Bronchial epithelial cell (primary cell): ENCODE measurements around the gene PCYOX1L. TPM values are rescaled to one million over a fixed set of nuclear protein-coding genes. Genes with fewer than 3 reads are reported as not detected.

Experiments
- DNase-seq: peaks from one replicate; pipeline ENCODE4 v3.0.0-alpha.2; 2010; ENCODE audit warnings: low read depth
- FAIRE-seq: peaks from 2 replicates; lab custom pipeline; 2011; peaks lifted over from hg19 to GRCh38; lab: Jason Lieb, UNC
- H3K27me3 ChIP-seq: 2 replicates; pipeline ENCODE4 v1.5.1; 2011; ENCODE audit warnings: low read length; ENCODE audit not compliant: control insufficient read depth, insufficient read depth
- H3K36me3 ChIP-seq: 2 replicates; pipeline ENCODE4 v1.5.1; 2011; ENCODE audit warnings: low read length; ENCODE audit not compliant: control insufficient read depth, insufficient read depth
- H3K4me3 ChIP-seq: 2 replicates; pipeline ENCODE4 v1.5.1; 2011; ENCODE audit warnings: mild to moderate bottlenecking, low read depth, low read length, control low read depth
- CTCF ChIP-seq: IDR thresholded peaks from 2 replicates; pipeline ENCODE4 v1.5.1; 2011; ENCODE audit warnings: mild to moderate bottlenecking, moderate library complexity, low read length, control low read depth, inconsistent platforms; ENCODE audit not compliant: insufficient read depth, severe bottlenecking
- total RNA-seq: library from RNA; depleted of rRNA; stranded (reverse); fragments of >200 nt; gene quantifications from 2 replicates; pipeline ENCODE4 v1.2.1, GENCODE V29; 2014

PCYOX1L gene
- total RNA-seq, 1 donor from 2014 or later = 4.2 TPM

- peak; percentile 23 for FAIRE-seq
- Histone ChIP-seq H3K36me3 (no peaks in the 10 kb centered on the region), H3K4me3 (no peak overlapping the region), H3K27me3 (no peaks in the 10 kb centered on the region)
- DNase-seq = no peak
- TF ChIP-seq CTCF = no peak
Measured at GRCh38 chr5:149376711-149377447, 19.0 kb downstream of the PCYOX1L start.

GRCh38 chr5:149378241-149378820 lies 20.5 kb downstream of the PCYOX1L start:
- no peaks in the 10 kb centered on the region for H3K36me3 ChIP-seq
- no peak for TF ChIP-seq CTCF
- FAIRE-seq (peak; percentile 36), DNase-seq (peak; percentile 68)
- H3K4me3 ChIP-seq = no peak overlapping the region
- no peaks in the 10 kb centered on the region for H3K27me3 ChIP-seq

- no peak for TF ChIP-seq CTCF
- Histone ChIP-seq H3K36me3 (no peaks in the 10 kb centered on the region), H3K4me3 (no peak within 1 kb of the TSS), H3K27me3 (no peaks in the 10 kb centered on the region)
- DNase-seq (no peak), FAIRE-seq (no peak)
Measured at GRCh38 chr5:149379177-149379761, 21.4 kb downstream of the PCYOX1L start, which contains the start of gene IL17B. TSS of gene IL17B (minus strand) at chr5:149379292. CDS start at chr5:149379225, 67 bp downstream.

GRCh38 chr5:149379818-149380374 lies 22.1 kb downstream of the PCYOX1L start:
- no peak overlapping the region for H3K4me3 ChIP-seq
- H3K36me3 ChIP-seq = no peaks in the 10 kb centered on the region
- FAIRE-seq = no peak
- no peak for TF ChIP-seq CTCF
- H3K27me3 ChIP-seq = no peaks in the 10 kb centered on the region
- DNase-seq = no peak

- Histone ChIP-seq H3K27me3 (no peaks in the 10 kb centered on the region), H3K4me3 (no peak overlapping the region), H3K36me3 (no peaks in the 10 kb centered on the region)
- no peak for DNase-seq
- TF ChIP-seq CTCF = no peak
- no peak for FAIRE-seq
Measured at GRCh38 chr5:149380466-149381121, 22.7 kb downstream of the PCYOX1L start.
